ENCODE results near the gene P3H4. TPM values are rescaled to one million over a fixed set of nuclear protein-coding genes. Genes with fewer than 3 reads are reported as not detected.

P3H4 gene
- total RNA-seq, 2 donors from 2014 or later, result 3.4 to 3.8 TPM

GRCh38 chr17:41793784-41794539, 17.8 kb downstream of the P3H4 start:
- Mint-ChIP-seq H3K27ac (no peak overlapping the region), H3K9me3 (no peaks in the 10 kb centered on the region), H3K36me3 (ENCODE audit: insufficient read depth in 2 of 2) (no peaks in the 10 kb centered on the region), H3K4me3 (no peak overlapping the region), H3K27me3 (ENCODE audit: low read depth) (peaks cover 3% of the 10 kb centered on the region), H3K4me1 (ENCODE audit: low read depth) (peaks cover 4% of the 10 kb centered on the region)
- ATAC-seq (replicated peaks in 1 of 2) (no peak), DNase-seq (no peak)

GRCh38 chr17:41792845-41793783, 18.6 kb downstream of the P3H4 start:
- DNase-seq, result no peak
- Mint-ChIP-seq H3K4me3 (no peak overlapping the region), H3K27ac (no peak overlapping the region), H3K4me1 (ENCODE audit: low read depth) (peaks cover 10% of the 10 kb centered on the region), H3K36me3 (ENCODE audit: insufficient read depth in 2 of 2) (no peaks in the 10 kb centered on the region), H3K9me3 (no peaks in the 10 kb centered on the region), H3K27me3 (ENCODE audit: low read depth) (peaks cover 8% of the 10 kb centered on the region)
- peak in 1 of 2 donors; percentile 38 for ATAC-seq (replicated peaks in 1 of 2)

DNA sequence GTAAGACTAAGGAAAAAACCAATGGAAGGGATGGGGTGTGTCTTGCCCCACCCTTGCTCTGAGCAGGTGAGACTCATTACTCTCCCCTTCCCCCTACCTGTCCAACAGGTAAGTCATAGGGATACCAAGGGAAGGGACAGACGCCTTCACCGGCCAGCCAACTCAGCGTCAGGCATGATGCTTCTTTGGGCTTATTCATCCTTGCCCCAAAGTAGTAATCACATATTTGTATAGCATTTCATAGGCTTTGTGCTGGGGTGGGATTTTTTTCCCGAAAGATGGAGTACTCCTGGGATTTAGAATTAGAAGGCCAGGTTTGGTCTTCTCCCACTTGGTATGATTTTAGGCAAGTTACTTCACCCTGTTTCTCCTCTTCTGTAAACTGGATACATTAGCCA, 24.7 kb downstream of the P3H4 start:
- Mint-ChIP-seq H3K36me3 (ENCODE audit: insufficient read depth in 2 of 2) (no peaks in the 10 kb centered on the region), H3K27ac (no peak overlapping the region), H3K4me1 (ENCODE audit: low read depth) (peaks cover 15% of the 10 kb centered on the region), H3K27me3 (ENCODE audit: low read depth) (peaks cover 28% of the 10 kb centered on the region), H3K4me3 (peak overlapping the region; percentile 63 to 73), H3K9me3 (no peaks in the 10 kb centered on the region)
- DNase-seq, result no peak
- ATAC-seq (replicated peaks in 1 of 2), result no peak

DNA sequence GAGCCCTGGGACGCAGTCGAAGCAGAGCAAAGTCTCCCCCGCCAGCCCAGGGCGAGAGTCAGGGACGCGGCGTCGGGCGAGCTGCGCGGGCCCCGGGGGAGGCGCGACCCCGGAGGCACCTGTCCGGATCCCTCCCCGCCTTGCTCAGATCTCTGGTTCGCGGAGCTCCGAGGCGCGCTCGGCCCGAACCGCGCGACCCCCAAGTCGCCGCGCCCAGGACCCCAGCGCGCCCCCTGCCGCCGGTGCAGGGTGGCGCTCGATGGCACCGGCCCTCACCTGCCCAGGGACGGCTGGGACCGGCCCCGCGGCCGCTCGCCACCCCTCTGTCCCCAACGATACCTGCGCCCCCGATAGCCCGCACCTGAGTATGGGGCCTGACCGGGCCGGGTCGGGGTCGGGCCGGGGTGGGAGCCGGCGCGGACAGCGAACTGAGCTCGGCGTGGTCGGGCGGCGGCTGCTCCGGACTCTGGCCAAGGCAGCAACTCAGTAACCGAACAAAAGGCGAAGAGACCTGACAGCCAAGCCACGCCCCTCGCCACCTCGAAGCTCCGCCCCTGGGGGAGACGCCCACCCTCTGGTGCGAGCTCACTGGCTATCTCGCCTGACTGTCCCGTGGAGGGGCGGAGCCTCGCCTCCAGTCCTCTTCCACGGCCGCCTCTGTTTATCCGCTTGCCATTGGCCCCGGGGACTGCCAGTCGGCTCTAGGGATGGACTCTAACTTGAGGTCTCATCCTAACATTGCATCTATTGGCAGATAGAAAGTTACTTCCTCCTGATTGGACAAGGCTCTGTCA, 25.3 kb downstream of the P3H4 start, which contains the start of gene JUP:
JUP (minus strand) TSS at position 485 of the 794 bp plus-strand sequence. CDS start 14,857 bp downstream, outside the sequence.
- H3K36me3 Mint-ChIP-seq (ENCODE audit: insufficient read depth in 2 of 2), result no peaks in the 10 kb centered on the region
- DNase-seq, result peak; percentile 95 to 97
- peak; percentile 98 for ATAC-seq (replicated peaks in 1 of 2)
- peaks cover 15% of the 10 kb centered on the region for H3K4me1 Mint-ChIP-seq (ENCODE audit: low read depth)
- peak within 1 kb of the TSS; percentile 63 to 73 for H3K4me3 Mint-ChIP-seq
- H3K9me3 Mint-ChIP-seq, result no peaks in the 10 kb centered on the region
- no peak within 1 kb of the TSS for H3K27ac Mint-ChIP-seq
- peaks cover 28% of the 10 kb centered on the region for H3K27me3 Mint-ChIP-seq (ENCODE audit: low read depth)

- H3K36me3 Mint-ChIP-seq (ENCODE audit: insufficient read depth in 2 of 2), result no peaks in the 10 kb centered on the region
- ATAC-seq (replicated peaks in 1 of 2), result no peak
Measured at GRCh38 chr17:41785859-41786226, 25.9 kb downstream of the P3H4 start.

GRCh38 chr17:41785091-41785858, 26.5 kb downstream of the P3H4 start:
- Mint-ChIP-seq H3K27ac (no peak overlapping the region), H3K9me3 (no peaks in the 10 kb centered on the region), H3K36me3 (ENCODE audit: insufficient read depth in 2 of 2) (no peaks in the 10 kb centered on the region), H3K27me3 (ENCODE audit: low read depth) (peaks cover 28% of the 10 kb centered on the region), H3K4me1 (ENCODE audit: low read depth) (peaks cover 15% of the 10 kb centered on the region), H3K4me3 (peak overlapping the region; percentile 55 to 62)
- no peak for ATAC-seq (replicated peaks in 1 of 2)
- DNase-seq, result no peak

More at GRCh38 chr17:41785859-41786226, 25.9 kb downstream of the P3H4 start:
- Mint-ChIP-seq H3K27me3 (ENCODE audit: low read depth) (peaks cover 28% of the 10 kb centered on the region), H3K4me3 (peak overlapping the region; percentile 55 to 62), H3K9me3 (no peaks in the 10 kb centered on the region), H3K27ac (no peak overlapping the region), H3K4me1 (ENCODE audit: low read depth) (peaks cover 15% of the 10 kb centered on the region)
- no peak for DNase-seq

- no peak overlapping the region for H3K4me3 Mint-ChIP-seq
- H3K4me1 Mint-ChIP-seq (ENCODE audit: low read depth), result peaks cover 15% of the 10 kb centered on the region
- H3K36me3 Mint-ChIP-seq (ENCODE audit: insufficient read depth in 2 of 2), result no peaks in the 10 kb centered on the region
- peaks cover 28% of the 10 kb centered on the region for H3K27me3 Mint-ChIP-seq (ENCODE audit: low read depth)
- no peak overlapping the region for H3K27ac Mint-ChIP-seq
- no peak for DNase-seq
- H3K9me3 Mint-ChIP-seq, result no peaks in the 10 kb centered on the region
- no peak for ATAC-seq (replicated peaks in 1 of 2)
Measured at GRCh38 chr17:41784207-41784744, 27.5 kb downstream of the P3H4 start.

DNA sequence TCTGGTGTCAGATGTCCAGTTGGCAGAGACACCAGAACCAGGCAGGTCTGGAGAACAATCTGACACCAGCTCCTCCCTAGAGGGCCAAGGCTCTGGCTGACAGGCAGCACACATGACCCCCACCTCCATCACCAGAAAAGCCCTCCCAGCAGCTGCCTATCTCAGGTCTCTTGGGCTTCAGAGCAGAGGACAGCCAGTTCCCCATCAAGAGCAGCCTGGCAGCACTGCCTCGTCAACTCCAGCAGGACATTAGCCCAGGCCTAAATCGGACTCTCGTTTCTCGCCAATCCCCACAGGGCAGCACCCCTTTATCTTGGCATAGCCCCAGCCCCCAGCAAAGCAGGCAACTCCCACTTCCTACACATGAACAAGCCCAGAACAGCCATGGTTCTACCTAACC, 29.6 kb downstream of the P3H4 start:
- Mint-ChIP-seq H3K9me3 (no peaks in the 10 kb centered on the region), H3K4me1 (ENCODE audit: low read depth) (peaks cover 7% of the 10 kb centered on the region), H3K4me3 (no peak overlapping the region), H3K27me3 (ENCODE audit: low read depth) (peaks cover 15% of the 10 kb centered on the region), H3K27ac (no peak overlapping the region), H3K36me3 (ENCODE audit: insufficient read depth in 2 of 2) (no peaks in the 10 kb centered on the region)
- ATAC-seq (replicated peaks in 1 of 2) (no peak), DNase-seq (no peak)

DNA sequence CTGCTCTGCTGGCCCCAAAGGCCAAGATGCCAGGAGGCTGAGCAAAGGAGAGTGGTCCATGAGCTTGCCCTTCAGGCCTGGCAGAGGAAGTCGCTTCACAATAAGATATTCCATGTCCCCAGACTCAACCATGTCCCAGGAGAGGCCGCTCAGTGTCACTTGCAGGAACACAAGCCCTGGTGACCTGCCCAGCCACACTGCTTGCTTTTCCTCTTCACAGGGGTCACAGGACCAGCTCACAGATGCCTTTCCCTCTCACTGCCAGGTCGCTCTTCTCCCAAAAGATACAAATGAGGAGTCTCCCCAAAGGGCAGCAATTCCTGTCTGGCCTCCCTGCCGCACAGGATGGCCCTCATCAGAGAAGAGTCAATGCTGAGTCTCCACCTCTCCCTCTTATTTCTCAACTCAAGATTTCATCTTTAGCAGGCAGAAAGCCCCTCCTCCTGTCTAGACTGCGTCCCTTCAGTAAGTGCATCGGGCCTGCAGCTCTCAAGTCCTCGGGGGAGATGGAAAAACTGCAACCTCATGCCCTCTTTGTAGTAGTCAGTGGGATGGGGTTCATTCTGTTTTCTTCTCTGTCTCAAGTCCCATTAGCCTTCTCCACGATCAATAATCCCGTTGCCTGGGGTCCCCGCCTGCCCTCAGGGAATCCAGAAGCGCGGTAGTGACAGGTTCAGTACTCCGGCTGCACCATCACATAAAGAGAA, 30.2 kb downstream of the P3H4 start:
- Mint-ChIP-seq H3K27me3 (ENCODE audit: low read depth) (peaks cover 15% of the 10 kb centered on the region), H3K36me3 (ENCODE audit: insufficient read depth in 2 of 2) (no peaks in the 10 kb centered on the region), H3K4me3 (no peak overlapping the region), H3K9me3 (no peaks in the 10 kb centered on the region), H3K4me1 (ENCODE audit: low read depth) (peaks cover 7% of the 10 kb centered on the region), H3K27ac (no peak overlapping the region)
- ATAC-seq (replicated peaks in 1 of 2), result no peak
- DNase-seq, result no peak

- DNase-seq (no peak), ATAC-seq (replicated peaks in 1 of 2) (no peak)
- Mint-ChIP-seq H3K36me3 (ENCODE audit: insufficient read depth in 2 of 2) (no peaks in the 10 kb centered on the region), H3K27me3 (ENCODE audit: low read depth) (peaks cover 12% of the 10 kb centered on the region), H3K27ac (no peak overlapping the region), H3K4me1 (ENCODE audit: low read depth) (peaks cover 7% of the 10 kb centered on the region), H3K9me3 (no peaks in the 10 kb centered on the region), H3K4me3 (no peak overlapping the region)
Measured at GRCh38 chr17:41779954-41780353, 31.8 kb downstream of the P3H4 start.

DNA sequence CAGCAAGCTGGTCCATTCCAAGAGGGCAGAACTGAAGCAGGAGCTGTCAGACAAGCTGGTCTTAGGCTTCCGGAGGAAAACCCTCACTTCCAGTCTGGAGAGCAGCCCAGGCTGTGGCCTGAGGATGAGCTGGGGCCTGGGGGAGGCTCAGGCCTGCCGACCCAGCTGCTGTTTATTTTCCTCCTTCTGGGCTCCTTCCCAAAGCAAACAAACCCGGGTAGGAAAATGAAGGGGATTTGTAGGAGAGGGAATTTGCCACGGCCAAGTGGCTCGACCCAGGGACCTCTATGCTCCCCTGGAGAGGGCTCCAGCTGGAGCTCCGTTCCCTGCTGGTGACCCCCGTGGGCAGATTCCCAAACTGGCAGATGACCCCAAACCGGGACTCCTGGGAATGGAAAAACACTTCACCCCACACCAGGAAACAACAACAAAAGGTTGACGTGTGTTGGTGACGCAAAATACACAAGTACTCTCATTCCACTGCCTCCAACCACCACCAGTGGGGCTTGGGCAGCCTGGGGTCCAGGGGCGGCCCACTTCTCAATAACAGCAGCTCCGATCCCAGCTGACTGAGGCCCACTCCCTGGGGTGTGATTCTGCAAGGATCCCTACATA, 34.1 kb downstream of the P3H4 start:
- H3K9me3 Mint-ChIP-seq, result no peaks in the 10 kb centered on the region
- no peaks in the 10 kb centered on the region for H3K4me1 Mint-ChIP-seq (ENCODE audit: low read depth)
- no peak overlapping the region for H3K4me3 Mint-ChIP-seq
- no peaks in the 10 kb centered on the region for H3K27me3 Mint-ChIP-seq (ENCODE audit: low read depth)
- ATAC-seq (replicated peaks in 1 of 2) (no peak), DNase-seq (no peak)
- no peak overlapping the region for H3K27ac Mint-ChIP-seq
- no peaks in the 10 kb centered on the region for H3K36me3 Mint-ChIP-seq (ENCODE audit: insufficient read depth in 2 of 2)
